HG03025 (cell line): Measurements from ENCODE around the gene SLC51A.
"Not testable (repeated sequence)": the region's sequence is repeated elsewhere in the genome, so short reads cannot be mapped to it uniquely, and the experiment has no call there.

Experiments used
- ATAC-seq: cut with Tn5 transposase; IDR thresholded peaks from one replicate; pipeline ENCODE4 v1.9.1; 2021; ENCODE audit warnings: mild to moderate bottlenecking, moderate library complexity; ENCODE audit not compliant: unreplicated experiment, low FRiP score

The SLC51A gene

DNA sequence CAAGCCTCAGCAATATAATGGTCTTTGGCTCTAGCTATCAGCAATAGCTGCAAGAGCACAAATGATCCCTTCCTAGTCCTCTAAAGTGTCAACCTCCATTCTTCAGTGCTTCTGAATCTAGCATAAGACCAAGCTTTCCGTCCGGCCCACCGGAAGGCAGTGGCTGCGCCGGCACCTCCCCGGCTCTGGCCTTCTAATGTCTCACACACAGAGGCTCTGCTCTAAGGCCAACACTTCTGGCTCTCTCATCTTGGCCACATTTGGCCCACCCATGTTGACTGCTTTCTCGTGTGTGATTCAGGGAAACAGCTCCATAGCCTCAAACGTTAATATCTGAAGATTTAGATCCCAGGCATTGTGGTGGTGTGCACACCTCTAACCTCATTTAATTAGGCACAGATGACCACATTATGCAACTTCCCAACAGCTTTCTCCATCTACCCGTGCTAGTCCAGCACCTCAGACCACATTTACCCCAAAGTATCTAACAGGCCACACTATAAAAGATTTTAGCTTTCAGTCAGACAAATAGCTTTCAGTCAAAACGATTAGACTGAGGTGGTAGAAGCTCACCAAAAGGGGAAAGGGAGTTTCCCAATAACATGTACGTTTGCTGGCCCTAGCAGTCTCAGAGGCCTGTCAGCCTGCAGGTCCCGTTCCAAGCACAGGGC lies 19.3 kb downstream of the SLC51A start:
- ATAC-seq, result no peak

DNA sequence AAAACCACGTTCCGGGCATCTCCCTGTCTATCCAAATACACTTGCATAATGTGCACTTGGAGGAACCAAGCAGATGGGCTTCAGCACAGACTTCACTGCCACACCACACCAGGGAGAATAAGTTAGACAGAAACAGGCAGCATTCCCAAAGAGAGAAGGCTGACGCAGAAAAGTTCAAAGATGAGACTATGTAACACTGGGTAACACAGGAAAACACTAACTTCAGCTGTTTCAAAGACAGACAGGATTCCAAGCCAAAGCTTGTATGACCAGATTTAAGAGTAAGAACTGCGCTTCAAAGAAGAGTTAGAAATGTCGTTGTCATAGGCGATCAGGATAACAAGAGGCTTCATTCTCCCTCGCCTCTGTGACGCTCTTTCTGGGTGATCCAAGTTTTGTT lies 19.9 kb downstream of the SLC51A start:
- no peak for ATAC-seq

DNA sequence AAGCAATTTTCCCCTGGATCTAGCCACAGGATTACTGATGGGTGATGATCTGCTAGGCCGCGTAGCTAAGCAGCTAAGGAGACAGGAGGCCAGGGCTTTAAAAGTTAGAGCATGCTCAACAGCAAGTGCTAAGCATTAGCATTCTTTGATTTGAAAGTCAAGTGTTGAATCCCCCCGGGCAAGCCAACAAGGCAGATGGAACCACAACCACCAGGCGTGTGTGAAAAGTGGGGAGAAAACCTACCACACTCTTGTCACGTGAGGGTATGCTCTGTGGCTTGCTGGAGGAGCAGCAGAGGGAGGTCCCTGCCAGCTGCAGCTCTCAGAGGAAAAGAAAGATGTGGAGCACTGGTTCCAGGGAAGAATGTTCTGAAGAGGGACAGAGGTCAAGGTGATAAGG lies 20.9 kb downstream of the SLC51A start:
- ATAC-seq, result no peak

DNA sequence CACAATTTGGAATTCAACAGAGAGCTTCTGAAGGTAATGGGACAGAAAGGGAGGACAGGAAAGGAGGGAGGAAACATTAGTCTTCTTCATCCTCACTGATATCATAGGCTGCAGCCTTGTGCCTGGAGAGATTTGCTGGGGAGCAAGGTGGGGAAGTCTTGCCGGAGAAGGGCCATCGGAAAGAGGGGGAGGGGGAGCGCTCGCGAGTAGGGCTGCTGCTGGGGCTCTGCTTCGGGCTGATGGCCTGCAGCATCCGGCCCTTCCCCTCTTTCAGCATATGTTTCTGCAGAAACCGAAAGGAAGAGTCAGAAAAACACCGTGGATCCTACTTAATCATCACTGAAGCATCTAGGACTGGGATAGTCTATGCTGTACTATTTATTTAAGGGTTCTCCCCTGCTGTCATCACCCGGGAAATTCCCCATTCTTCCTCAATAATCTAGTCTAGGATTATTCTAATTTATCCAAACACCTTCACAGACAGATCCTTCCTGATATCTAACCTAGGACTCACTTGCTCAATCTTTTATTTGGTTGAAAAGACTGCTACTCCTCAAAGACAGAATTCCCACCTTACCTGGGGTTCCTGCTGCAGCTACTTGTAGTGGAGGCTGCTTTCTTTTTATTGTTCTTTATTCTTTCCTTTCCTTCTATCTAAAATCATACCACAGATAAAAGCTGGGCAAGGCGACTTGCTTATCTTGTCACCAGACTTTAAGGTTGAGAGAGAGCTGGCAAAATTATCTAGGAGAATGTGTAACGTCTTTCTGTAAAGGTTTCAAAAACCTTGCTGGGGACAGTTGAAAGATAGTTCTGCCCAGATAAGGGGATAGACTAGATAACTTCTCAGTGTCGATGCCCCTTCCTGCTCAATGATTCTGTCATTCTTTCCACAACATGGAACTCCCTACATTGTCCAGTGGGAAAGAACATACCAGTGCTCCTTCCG lies 22.6 kb downstream of the SLC51A start:
- no peak for ATAC-seq

DNA sequence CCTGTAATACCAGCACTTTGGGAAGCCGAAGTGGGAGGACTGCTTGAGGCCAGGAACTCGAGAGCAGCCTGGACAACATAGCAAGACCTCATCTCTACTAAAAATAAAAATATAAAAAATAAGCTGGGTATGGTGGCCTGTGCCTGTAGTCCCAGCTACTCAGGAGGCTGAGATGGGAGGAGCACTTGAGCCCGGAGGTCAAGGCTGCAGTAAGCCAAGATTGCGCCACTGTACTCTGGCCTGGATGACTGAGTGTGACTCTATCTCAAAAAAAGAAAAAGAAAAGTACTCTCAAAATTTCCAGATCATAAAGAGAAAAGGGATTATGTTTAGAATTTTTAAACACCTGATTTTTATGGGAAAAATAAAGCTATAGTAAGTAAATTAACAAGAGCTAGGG lies 24.1 kb downstream of the SLC51A start:
- no peak for ATAC-seq

DNA sequence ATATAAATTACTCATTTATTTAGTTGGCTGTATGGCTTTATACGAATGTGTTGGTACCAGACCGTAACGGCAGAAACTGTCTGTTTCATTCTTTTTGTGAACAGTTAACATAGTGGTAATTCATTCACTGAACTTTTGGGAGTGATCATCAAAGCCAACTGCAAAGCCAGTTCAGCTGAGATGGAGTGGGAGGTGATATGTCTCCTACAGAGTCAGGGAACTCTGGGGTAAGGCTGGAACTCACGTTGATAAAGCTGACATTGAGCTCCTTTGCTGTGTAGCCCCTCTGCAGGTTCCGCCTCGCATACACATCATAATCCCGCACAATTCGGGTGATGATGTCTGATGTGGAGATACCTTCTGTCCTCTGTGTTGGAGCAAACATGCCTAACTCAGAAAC lies 25.4 kb downstream of the SLC51A start:
- ATAC-seq, result no peak

DNA sequence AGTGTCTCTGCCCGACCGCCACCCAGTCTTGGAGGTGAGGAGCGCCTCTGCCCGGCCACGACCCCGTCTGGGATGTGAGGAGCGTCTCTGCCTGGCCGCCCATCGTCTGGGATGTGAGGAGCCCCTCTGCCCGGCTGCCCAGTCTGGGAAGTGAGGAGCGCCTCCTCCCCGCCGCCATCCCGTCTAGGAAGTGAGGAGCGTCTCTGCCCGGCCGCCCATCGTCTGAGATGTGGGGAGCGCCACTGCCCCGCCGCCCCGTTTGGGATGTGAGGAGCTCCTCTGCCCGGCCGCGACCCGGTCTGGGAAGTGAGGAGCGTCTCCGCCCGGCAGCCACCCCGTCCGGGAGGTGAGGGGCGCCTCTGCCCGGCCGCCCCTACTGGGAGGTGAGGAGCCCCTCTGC lies 27.8 kb downstream of the SLC51A start:
- ATAC-seq, result not testable (repeated sequence)

DNA sequence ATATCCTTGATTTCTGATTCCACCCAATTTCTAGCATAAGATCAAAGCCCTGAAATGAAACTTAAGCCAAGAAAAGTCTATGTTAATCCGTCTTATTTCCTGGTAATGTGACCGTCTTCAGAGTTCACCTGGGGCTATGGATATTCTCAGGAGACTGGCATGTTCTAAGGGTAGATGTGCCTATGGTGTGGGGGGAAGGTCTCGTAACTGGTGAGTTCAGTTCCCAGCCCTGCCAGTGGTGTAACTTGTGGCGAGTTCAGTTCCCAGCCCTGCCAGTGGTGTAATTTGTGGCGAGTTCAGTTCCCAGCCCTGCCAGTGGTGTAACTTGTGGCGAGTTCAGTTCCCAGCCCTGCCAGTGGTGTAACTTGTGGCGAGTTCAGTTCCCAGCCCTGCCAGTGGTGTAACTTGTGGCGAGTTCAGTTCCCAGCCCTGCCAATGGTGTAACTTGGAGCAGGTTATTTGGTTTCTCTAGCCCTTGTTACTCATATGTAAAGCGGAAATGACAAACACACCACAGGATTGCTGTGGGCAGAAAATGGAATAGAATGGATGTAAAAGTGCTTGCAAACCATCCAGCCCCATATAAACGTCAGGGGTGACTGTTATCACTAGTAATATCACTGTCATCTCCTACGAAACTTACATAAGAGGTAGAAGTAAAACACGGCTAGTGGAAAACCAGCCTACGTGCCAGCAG lies 30.4 kb downstream of the SLC51A start:
- no peak for ATAC-seq

DNA sequence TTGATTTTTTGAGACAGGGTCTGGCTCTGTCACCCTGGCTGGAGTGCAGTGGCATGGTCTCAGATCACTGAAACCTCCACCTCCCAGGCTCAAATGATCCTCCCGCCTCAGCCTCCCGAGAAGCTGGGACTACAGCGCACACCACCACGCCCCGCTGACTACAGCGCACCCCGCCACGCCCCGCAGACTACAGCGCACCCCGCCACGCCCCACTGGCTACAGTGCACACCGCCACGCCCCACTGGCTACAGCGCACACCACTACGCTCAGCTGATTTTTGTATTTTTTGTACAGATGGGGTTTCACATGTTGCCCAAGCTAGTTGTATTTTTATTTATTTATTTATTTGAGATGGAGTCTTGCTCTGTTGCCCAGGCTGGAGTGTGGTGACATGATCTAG lies 35.6 kb downstream of the SLC51A start:
- no peak for ATAC-seq

DNA sequence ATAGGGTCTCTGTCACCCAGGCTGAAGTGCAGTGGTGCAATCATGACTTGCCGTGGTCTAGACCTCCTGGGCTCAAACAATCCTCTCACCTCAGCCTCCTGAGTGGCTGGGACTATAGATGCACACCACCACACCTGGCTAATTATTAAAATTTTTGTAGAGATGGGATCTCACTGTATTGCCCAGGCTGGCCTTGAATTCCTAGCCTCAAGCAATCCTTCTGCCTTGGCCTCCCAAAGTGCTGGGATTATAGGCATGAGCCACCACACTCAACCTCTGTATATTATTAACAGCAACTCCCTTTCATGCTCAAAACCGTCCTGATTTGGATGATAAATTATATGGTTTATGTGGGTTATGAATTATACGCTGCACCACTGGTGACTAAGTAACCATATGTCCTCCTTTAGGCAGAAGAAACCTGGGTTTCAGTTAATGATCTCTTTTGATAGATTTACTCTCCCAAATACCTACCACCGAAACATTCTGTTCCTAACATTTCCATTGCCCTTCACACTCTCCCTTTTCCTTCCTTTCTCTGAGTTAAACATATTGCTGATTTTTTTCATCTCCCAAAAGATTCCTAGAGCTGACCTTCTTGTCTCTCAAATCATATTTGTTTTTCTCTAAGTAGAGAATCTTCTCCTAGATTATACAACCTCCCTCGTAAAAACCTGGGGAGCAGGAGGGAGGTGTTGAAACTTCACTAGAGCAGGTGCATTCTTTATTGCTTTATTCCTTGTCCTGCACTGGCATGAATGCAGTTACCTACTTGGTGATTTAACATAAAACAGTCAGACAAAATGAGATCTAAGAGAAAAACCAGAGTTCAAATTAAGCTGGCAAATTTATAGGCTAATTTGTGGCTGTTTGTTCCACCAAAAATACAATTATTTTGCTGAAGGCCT lies 38.3 kb downstream of the SLC51A start:
- no peak for ATAC-seq

DNA sequence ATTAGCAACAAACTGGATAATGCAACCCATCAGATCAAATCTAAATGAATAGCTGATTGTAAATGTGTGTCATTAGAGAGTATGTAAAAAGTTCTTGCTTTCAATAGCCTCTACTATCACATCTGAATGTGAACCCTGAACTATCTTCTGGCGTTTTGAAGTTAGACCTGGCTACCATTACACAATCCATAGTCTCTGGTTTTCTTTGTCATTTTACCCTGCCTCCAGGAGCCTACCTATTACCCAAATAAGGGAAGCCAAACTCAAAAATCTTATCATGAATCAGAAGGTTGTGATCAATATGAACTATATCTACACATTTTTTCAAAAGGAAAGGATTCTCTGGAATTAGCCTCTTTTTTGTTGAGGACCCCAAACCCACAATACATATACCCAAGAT lies 39.4 kb downstream of the SLC51A start:
- ATAC-seq, result no peak

DNA sequence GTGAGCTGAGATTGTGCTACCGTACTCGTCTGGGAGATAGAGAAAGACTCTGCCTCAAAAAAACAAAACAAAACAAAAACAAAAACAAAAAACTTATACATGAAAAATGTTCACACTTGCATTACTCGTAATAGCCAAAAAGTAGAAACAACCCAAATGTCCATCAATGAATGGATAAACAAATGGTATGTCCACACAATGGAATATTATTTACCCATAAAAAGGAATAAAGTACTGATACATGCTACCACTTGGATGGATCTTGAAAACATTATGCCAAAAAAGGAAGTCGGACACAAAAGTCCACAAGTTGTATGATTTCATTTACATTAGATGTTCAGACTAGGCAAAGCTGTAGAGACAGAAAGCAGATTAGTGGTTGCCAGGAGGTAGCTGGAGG lies 44.5 kb downstream of the SLC51A start:
- ATAC-seq, result no peak

DNA sequence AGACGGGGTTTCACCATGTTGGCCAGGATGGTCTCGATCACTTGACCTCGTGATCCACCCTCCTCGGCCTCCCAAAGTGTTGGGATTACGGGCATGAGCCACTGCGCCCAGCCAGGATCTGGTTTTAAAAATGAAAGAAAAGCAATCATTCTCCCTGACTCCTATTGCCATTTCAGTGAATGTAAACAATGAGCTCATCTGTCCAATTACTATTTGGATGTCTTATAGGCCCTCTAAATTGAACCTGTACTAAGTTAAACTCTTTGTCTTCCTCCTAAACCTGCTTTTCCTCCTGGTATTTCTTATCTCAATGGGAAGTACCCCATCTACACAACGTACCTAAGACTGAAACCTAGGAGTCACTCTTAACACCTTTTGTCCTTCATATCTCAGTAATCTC lies 47.5 kb downstream of the SLC51A start:
- ATAC-seq, result no peak

DNA sequence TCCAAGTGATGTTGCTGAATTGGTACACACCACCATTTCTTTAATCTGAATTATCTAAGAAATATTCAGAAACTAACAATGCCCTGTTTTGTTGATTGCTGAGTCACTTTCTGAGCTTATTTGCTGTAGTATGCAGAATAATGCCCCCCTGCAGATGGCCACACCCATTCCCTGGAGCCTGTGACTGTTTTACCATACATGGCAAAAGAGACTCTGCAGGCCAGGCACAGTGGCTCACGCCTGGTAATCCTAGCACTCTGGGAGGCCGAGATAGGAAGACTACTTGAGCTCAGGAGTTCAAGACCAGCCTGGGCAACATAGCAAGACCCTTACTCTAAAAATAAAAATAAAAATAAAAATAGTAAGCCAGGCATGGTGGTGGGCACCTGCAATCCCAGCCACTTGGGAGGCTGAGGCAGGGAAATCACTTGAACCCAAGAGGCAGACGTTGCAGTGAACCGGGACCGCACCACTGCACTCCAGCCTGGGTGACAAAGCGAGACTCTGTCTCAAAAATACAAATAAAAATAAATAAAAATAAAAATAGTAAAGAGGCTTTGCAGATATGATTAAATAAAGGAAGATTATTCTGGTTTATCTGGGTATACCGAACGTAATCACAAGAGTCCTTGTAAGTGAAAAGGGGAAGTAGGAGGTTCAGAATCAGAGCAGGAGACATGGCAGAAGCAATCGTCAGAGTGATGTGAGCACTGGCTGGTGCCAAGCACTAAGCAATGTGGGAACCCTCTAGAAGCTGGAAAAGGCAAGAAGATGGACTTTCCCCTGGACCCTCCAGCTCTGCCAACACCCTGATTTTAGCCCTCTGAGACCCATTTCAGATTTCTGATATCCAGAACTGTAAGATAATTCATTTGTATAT lies 52.2 kb downstream of the SLC51A start:
- no peak for ATAC-seq

DNA sequence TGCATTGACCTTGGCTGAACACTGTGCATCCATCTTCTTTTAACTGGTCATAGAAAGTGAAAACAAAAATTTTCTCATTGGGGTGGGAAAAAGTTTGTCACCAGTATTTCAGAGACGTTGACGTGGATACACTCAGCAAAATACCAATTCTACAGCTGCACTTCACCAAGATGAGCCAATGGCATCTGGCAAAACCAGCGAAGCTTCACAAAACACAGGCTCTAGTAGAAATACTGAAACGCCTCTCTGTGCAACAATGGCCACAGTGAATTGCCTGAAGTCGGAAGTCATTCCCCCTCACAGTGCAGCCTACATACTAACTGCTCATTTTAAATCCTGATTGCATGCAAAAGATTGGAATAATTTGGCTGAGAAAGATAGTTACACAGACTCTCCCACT lies 54.2 kb downstream of the SLC51A start:
- ATAC-seq, result no peak

DNA sequence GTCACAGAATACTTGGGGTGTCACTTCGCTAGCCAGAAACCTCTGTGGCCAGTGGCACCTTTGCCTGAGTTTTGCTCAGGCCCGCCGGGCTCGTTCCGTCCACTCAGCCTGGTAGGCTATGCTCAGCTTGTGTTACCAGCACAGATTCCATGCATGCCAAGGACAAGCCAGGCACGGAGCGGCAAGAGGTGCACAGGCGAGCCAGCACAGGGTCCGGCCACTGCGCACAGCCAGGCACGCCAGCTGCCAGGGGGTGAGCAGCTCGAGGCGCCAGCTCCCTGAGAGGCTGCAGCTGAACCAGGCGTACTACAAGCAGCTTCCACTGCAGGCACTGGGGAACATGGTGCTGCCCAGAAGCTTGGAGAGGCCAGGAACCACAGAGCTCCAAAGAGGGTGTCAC lies 56.5 kb downstream of the SLC51A start:
- no peak for ATAC-seq

DNA sequence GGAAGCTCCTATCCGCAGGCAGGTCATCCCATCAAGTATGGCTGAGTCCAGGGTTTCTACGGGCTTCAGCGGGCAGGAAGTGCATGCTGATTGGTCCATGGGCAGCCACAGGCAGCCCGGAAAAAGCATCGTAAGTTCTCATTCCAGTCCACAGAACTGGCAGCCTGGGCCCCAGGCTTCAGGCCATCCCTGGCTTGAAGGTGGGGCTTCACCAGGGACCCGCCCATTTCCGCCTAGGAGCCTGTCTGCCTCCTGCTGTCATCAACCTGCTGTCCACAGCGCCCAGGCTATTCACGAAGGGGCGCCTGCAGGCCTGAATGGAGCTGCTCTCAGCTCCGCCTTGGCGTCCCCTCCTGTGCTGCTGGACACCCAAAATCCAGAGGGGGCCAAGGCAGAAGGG lies 57.3 kb downstream of the SLC51A start:
- no peak for ATAC-seq

DNA sequence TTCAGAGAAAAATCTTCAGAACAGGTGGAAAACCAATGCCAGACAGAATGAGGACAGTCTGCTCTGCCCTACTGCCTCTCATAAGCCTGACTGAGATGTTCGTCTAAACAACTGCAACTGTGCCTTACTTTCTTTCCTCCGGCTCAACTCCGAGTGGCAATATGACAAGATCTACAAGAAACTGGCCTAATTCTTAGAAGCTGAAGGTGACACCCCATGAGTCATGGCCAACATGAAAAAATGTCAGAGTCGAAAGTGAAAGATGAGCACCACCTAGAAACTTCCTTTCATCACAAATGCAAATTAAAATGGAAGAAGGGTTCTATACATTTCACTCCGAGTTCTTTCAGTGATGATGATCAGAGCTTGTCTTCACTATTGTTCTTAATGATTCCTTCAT lies 58.3 kb downstream of the SLC51A start:
- peak; percentile 62 for ATAC-seq

DNA sequence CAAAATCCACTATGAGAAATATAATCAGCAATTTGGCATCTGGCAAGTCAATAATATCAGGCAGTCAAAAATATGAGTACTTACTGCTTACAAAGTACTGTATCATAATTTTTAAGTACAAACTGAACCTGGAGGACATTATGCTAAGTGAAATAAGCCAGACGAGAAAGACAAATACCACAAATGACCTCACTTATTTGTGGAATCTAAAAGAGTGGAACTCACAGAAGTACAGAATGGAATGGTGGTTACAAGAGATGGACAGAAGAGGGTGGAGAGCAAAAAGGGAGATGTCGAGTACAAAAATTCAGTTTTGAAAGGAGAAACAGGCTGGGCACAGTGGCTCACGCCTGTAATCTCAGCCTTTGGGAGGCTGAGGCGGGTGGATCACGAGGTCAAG lies 58.8 kb downstream of the SLC51A start:
- ATAC-seq, result no peak
